Measurements from ENCODE around the gene B4GALNT4.

- no peak for TF ChIP-seq POLR2A (IDR thresholded peaks at IDR 0.05)
- TF ChIP-seq, protein P1, sequence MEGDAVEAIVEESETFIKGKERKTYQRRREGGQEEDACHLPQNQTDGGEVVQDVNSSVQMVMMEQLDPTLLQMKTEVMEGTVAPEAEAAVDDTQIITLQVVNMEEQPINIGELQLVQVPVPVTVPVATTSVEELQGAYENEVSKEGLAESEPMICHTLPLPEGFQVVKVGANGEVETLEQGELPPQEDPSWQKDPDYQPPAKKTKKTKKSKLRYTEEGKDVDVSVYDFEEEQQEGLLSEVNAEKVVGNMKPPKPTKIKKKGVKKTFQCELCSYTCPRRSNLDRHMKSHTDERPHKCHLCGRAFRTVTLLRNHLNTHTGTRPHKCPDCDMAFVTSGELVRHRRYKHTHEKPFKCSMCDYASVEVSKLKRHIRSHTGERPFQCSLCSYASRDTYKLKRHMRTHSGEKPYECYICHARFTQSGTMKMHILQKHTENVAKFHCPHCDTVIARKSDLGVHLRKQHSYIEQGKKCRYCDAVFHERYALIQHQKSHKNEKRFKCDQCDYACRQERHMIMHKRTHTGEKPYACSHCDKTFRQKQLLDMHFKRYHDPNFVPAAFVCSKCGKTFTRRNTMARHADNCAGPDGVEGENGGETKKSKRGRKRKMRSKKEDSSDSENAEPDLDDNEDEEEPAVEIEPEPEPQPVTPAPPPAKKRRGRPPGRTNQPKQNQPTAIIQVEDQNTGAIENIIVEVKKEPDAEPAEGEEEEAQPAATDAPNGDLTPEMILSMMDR (IDR thresholded peaks at IDR 0.05 in 4 of 5, conservative IDR thresholded peaks at IDR 0.05 in 1 of 5): no peak
These were observed 35.4 kb downstream of the B4GALNT4 start for GRCh38 chr11:404551-405264.

All from gastrocnemius medialis (tissue), 4 donors.